HepG2 (cell line): ENCODE results near the gene CDK5R1. TPM values are rescaled to one million over a fixed set of nuclear protein-coding genes. Genes with fewer than 3 reads are reported as not detected.

Source experiments
- EHMT2 ChIP-seq: fragments of 200-600 bp; sonication (generic); IDR thresholded peaks from 2 replicates; pipeline ENCODE4 v1.7.0; 2017; ENCODE audit warnings: antibody characterized with exemption, low read depth, low read length, borderline replicate concordance
- POLR2G ChIP-seq: fragments of 200-400 bp; formaldehyde crosslinking; IDR thresholded peaks from 2 replicates; pipeline ENCODE4 v1.6.1; 2018; ENCODE audit warnings: mild to moderate bottlenecking, low read depth, low read length, moderate library complexity
- RFXAP ChIP-seq: sonication (generic); formaldehyde crosslinking; IDR thresholded peaks from 2 replicates; pipeline ENCODE4 v1.4.0; 2020; ENCODE audit warnings: missing genetic modification reagents, borderline replicate concordance
- ZBTB40 ChIP-seq, 2 experiments: fragments of 450-650 bp in 1 of 2; sonication (generic) in 1 of 2; formaldehyde crosslinking in 1 of 2; IDR thresholded peaks; 2 replicates each; pipeline versions ENCODE4 v1.6.1 to v1.8.0; 2016 to 2022; ENCODE audit warnings: antibody characterized with exemption in 1 of 2, mild to moderate bottlenecking in 1 of 2, missing genetic modification reagents in 1 of 2
- ZNF234 ChIP-seq: sonication (generic); formaldehyde crosslinking; conservative IDR thresholded peaks from 2 replicates; pipeline ENCODE4 v1.5.1; 2020; ENCODE audit warnings: mild to moderate bottlenecking, missing genetic modification reagents
- ZNF775 ChIP-seq: sonication (generic); formaldehyde crosslinking; IDR thresholded peaks from 2 replicates; pipeline ENCODE4 v1.4.0; 2020; ENCODE audit warnings: missing genetic modification reagents, mild to moderate bottlenecking, moderate library complexity, borderline replicate concordance
- ZNF891 ChIP-seq: sonication (generic); formaldehyde crosslinking; IDR thresholded peaks from 2 replicates; pipeline ENCODE4 v1.5.0; 2020; ENCODE audit warnings: mild to moderate bottlenecking, missing genetic modification reagents
- polyA plus RNA-seq, 8 experiments: library from polyadenylated mRNA; depleted of rRNA in 3 of 8; stranded (reverse) in 7 of 8; unstranded in 1 of 8; fragments of >200 nt; fragmentation: Illumina TruSeq in 4 of 8; extraction: Trizol in 4 of 8; gene quantifications; 2 replicates each; pipeline versions ENCODE4 v1.2.1 to v1.2.3, GENCODE V29; 2011 to 2016; ENCODE audit warnings: low read depth in 4 of 8, missing spikeins in 1 of 8, mixed read lengths in 1 of 8; ENCODE audit not compliant: insufficient read depth in 1 of 8
- total RNA-seq, 5 experiments: library from RNA; depleted of rRNA; stranded (reverse); fragments of >200 nt; fragmentation: Illumina TruSeq; extraction: Trizol; gene quantifications; 2 replicates each; pipeline ENCODE4 v1.2.3, GENCODE V29; 2016; ENCODE audit warnings: low read depth in 1 of 5
- TF ChIP-seq, protein P1 (sequence below): sonication (generic); formaldehyde crosslinking; IDR thresholded peaks from 2 replicates; pipeline ENCODE4 v1.4.0; 2020; ENCODE audit warnings: missing genetic modification reagents, borderline replicate concordance
- TF ChIP-seq, protein P2 (sequence below): sonication (generic); formaldehyde crosslinking; IDR thresholded peaks from 2 replicates; pipeline ENCODE4 v1.8.0; 2022; ENCODE audit warnings: missing genetic modification reagents, mild to moderate bottlenecking, borderline replicate concordance
- TF ChIP-seq, protein P3 (sequence below): fragments of 450-650 bp; IDR thresholded peaks from 2 replicates; pipeline ENCODE4 v1.6.1; 2017; ENCODE audit warnings: mild to moderate bottlenecking

CDK5R1 gene
- total and polyA plus RNA-seq, 2 of the 13 experiments (the other 11 are each of a cell fraction or from before 2014, with no cell fraction given), result 1.1 to 3.9 TPM

DNA sequence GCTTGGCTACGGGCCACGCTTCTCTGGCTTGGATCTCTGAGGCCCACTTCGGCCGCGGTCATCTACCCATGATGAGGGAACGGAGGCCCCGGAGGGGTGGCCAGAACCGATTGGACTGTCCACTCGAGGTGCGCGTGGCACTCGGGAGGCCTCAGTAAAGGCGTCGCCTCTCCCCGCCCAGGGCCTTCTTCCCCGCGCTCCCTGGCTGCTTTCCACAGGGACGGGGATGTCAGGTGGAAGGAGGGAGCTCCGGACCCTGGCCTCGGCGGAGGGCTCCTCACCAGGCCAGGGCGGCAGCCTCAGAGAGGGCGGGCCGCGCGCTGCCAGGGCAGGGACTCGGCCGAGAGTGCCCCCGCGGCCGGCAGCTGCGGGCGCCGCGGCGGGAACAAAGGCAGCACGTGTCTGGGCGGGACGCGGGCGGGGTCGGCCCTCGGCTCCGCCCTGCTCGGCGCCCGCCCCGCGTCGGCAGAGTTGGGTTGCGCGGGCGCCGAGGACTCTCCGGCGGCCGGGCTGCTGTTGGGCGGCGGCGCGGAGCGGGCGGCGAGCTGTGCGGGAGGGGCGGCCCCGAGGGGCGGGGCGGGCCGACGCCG lies 587 bp upstream of the CDK5R1 start (continued):
- TF ChIP-seq ZNF234 (CRISPR knock-in tag) (no peak), RFXAP (CRISPR knock-in tag) (0 out of 2 replicates have a peak, but pooled peaks have one; percentile 41), ZNF775 (CRISPR knock-in tag) (no peak), ZBTB40 (IDR thresholded peaks at IDR 0.05) (no peak), ZBTB40 (CRISPR knock-in tag; IDR thresholded peaks at IDR 0.05) (peak; percentile 36; the same call in 1 of the 2 replicates), POLR2G (peak; percentile 31; the same call in 1 of the 2 replicates), EHMT2 (no peak), ZNF891 (CRISPR knock-in tag) (0 out of 2 replicates have a peak, but pooled peaks have one; percentile 73)
- TF ChIP-seq, protein P1, sequence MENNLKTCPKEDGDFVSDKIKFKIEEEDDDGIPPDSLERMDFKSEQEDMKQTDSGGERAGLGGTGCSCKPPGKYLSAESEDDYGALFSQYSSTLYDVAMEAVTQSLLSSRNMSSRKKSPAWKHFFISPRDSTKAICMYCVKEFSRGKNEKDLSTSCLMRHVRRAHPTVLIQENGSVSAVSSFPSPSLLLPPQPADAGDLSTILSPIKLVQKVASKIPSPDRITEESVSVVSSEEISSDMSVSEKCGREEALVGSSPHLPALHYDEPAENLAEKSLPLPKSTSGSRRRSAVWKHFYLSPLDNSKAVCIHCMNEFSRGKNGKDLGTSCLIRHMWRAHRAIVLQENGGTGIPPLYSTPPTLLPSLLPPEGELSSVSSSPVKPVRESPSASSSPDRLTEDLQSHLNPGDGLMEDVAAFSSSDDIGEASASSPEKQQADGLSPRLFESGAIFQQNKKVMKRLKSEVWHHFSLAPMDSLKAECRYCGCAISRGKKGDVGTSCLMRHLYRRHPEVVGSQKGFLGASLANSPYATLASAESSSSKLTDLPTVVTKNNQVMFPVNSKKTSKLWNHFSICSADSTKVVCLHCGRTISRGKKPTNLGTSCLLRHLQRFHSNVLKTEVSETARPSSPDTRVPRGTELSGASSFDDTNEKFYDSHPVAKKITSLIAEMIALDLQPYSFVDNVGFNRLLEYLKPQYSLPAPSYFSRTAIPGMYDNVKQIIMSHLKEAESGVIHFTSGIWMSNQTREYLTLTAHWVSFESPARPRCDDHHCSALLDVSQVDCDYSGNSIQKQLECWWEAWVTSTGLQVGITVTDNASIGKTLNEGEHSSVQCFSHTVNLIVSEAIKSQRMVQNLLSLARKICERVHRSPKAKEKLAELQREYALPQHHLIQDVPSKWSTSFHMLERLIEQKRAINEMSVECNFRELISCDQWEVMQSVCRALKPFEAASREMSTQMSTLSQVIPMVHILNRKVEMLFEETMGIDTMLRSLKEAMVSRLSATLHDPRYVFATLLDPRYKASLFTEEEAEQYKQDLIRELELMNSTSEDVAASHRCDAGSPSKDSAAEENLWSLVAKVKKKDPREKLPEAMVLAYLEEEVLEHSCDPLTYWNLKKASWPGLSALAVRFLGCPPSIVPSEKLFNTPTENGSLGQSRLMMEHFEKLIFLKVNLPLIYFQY (CRISPR knock-in tag), result peak; percentile 26; the same call in 1 of the 2 replicates
- TF ChIP-seq, protein P2, sequence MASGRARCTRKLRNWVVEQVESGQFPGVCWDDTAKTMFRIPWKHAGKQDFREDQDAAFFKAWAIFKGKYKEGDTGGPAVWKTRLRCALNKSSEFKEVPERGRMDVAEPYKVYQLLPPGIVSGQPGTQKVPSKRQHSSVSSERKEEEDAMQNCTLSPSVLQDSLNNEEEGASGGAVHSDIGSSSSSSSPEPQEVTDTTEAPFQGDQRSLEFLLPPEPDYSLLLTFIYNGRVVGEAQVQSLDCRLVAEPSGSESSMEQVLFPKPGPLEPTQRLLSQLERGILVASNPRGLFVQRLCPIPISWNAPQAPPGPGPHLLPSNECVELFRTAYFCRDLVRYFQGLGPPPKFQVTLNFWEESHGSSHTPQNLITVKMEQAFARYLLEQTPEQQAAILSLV, result peak; percentile 78; the same call in 1 of the 2 replicates
- TF ChIP-seq, protein P3, sequence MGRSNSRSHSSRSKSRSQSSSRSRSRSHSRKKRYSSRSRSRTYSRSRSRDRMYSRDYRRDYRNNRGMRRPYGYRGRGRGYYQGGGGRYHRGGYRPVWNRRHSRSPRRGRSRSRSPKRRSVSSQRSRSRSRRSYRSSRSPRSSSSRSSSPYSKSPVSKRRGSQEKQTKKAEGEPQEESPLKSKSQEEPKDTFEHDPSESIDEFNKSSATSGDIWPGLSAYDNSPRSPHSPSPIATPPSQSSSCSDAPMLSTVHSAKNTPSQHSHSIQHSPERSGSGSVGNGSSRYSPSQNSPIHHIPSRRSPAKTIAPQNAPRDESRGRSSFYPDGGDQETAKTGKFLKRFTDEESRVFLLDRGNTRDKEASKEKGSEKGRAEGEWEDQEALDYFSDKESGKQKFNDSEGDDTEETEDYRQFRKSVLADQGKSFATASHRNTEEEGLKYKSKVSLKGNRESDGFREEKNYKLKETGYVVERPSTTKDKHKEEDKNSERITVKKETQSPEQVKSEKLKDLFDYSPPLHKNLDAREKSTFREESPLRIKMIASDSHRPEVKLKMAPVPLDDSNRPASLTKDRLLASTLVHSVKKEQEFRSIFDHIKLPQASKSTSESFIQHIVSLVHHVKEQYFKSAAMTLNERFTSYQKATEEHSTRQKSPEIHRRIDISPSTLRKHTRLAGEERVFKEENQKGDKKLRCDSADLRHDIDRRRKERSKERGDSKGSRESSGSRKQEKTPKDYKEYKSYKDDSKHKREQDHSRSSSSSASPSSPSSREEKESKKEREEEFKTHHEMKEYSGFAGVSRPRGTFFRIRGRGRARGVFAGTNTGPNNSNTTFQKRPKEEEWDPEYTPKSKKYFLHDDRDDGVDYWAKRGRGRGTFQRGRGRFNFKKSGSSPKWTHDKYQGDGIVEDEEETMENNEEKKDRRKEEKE, result no peak
